ENCODE results near the gene AHNAK.

AHNAK gene

DNA sequence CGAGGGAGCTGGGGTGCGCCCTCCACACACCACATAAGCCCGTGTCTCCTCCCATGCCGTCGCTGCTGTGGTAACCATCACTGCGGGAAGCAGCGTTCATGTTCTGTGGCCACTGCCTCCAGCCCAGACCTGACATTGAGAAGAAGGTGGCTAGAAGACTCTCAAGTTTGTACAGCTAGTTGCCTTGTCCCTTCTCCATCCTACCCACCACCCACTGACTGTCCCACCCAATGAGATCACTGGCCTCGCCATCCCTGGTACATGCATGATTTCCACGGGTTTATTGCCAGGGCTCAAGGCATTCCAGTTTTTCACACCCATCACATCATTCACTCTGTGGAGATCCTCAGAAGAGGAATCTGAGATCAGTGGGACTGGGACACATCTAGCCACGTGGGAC lies 33.0 kb downstream of the AHNAK start:
- no peak overlapping the region for H3K27ac ChIP-seq
- TF ChIP-seq, protein P1, sequence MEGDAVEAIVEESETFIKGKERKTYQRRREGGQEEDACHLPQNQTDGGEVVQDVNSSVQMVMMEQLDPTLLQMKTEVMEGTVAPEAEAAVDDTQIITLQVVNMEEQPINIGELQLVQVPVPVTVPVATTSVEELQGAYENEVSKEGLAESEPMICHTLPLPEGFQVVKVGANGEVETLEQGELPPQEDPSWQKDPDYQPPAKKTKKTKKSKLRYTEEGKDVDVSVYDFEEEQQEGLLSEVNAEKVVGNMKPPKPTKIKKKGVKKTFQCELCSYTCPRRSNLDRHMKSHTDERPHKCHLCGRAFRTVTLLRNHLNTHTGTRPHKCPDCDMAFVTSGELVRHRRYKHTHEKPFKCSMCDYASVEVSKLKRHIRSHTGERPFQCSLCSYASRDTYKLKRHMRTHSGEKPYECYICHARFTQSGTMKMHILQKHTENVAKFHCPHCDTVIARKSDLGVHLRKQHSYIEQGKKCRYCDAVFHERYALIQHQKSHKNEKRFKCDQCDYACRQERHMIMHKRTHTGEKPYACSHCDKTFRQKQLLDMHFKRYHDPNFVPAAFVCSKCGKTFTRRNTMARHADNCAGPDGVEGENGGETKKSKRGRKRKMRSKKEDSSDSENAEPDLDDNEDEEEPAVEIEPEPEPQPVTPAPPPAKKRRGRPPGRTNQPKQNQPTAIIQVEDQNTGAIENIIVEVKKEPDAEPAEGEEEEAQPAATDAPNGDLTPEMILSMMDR (conservative IDR thresholded peaks at IDR 0.05), result no peak

DNA sequence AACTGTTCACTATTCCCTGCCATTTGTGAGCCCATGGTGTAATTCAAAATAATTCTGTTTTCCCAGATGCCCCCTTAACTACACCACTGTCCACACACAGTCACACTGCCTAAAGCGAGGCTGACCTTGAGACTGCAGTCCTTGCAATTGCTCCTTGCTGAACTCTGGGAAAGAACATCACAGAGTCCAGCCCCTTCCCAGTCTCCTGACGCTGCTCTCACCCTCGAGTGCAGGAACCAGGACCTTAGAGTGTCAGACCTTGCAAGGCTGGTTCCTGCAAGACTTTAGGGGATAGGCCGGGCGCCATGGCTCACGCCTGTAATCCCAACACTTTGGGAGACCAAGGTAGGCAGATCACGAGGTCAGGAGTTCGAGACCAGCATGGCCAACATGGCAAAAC lies 33.6 kb downstream of the AHNAK start:
- TF ChIP-seq, protein P1 (conservative IDR thresholded peaks at IDR 0.05), result no peak
- H3K27ac ChIP-seq, result no peak overlapping the region

DNA sequence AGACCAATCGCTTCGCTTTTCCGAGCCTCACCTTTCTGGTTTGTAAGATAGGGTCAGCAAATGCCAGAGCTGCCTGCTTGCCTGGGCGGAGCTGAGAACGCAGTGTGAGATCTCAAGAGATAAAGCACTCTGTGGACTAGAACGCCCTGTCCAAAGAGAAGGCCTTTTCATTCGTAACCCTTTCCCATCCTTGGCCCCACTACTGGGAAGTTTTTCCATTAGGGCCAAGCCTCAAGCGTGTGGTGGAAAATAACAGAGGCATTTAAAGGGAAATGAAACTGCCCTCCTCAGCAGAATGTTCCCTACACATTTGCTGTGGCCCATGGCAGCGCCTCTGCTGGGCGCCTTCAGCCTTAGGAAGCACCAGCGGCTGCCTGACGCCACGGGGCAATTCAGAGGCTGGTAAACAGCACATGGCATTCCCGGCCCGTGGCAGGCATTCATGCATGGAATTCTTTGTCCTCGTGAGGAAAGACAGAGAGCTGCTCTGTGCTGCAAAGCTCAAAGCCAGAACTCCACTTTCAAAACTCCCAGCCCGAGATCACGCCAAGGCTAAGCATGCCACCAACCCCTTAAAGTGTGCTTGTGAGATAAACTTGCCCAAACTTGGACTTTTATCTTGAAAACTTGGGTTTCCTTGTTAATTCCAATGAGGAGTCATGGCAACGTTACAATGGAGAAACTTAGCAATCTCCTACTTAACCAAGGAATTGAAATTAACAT lies 38.1 kb downstream of the AHNAK start:
- TF ChIP-seq, protein P1 (conservative IDR thresholded peaks at IDR 0.05), result peak; percentile 70
- H3K27ac ChIP-seq, result peak overlapping the region; percentile 94

DNA sequence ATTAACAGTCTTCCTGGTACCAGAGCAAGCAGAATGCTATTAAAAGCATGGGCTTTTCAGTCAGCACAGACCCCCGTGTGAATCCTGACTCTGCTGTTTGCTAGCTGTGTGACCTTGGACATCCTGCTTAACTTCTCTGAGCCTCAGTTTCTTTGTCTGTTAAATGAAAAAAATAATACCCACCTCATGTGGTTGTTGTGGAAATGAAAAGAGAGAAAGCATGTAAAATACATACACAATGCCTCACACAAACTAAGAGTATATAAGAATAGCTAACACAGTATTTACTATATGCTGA lies 39.5 kb downstream of the AHNAK start:
- peak overlapping the region; percentile 94 for H3K27ac ChIP-seq
- TF ChIP-seq, protein P1 (conservative IDR thresholded peaks at IDR 0.05), result no peak

DNA sequence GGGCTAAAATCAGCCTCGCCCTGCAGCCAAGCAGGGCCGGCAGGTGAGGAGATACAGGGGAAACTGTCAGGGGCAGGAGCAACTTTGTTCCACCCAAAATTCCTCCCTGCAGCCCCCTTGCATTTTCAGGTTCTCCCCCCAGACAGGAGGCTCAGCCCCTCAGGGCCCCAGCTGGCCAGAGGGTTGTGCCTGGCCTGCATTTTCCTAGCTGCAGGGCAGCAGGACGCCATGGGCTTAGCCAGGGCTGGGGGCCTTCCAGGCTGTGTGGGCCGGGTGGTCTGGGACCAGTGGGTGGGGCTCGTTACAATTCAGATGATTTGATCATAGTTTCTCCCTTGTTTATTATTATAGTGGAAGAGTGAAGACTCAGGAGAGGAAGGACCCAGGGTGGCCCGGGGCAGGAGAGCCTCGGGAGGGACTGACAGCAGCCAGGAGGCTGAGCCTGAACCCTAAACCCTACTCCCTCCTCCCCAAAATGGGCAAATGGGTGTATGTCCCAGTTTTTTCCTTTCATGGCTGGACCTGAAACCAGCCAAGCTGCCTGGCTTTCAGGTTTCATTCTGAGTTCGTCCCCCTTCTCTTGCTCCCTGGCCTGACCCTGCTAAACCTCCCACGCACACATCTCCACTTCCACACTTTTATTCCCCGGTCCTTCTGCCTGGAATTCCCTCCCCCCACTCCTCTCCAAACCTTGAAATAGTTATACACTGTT lies 40.0 kb downstream of the AHNAK start:
- TF ChIP-seq, protein P1 (conservative IDR thresholded peaks at IDR 0.05), result no peak
- H3K27ac ChIP-seq, result peak overlapping the region; percentile 94

DNA sequence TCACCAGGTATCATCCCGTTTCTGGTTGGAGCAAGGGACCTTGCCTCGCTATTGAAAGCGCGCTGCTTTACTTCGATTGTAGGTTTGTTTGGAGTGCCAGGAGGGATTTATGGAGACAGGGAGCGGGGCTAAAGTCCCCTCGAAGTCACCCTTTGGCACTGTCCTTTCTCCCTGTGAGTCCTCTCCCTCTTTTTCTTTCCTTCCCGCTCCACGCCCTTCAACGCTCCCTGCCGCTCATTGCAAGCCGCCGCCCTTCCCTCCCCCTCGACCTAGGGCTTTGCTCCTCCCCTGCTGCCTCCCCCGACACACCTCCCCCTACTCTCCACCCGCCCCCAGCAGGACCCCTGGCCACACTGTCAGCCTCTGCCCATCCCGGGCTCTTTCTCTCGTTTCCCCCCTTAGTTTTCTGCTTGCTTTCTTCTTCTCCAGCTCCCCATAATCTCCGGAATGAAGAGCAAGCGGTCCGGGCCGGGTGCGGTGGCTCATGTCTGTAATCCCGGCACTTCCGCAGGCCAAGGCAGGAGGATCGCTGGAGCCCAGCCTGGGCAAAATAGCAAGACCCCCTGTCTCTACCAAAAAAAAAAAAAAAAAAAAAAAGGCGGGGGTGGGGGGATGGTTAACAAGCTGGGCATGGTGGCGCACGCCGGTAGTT lies 41.0 kb downstream of the AHNAK start:
- no peak overlapping the region for H3K27ac ChIP-seq
- TF ChIP-seq, protein P1 (conservative IDR thresholded peaks at IDR 0.05), result no peak

DNA sequence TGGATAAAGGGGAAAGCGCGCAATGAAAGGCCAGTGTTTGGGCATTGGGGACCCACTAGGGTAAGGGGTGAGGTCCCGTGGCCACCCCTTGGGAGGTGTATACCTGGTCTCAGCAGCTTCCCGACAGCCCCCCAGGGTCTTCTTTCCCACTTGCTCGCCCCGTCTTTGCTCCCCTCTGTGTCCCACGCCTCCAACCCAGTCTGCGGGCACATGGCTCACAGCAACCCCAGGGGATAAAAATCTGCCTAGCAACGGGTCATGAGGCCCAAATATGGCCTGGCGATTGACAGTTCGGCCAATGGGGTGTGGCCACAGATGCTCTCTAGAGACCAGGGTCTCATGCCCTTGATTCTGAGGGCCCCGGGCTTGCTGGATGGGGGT lies 41.6 kb downstream of the AHNAK start:
- TF ChIP-seq, protein P1 (conservative IDR thresholded peaks at IDR 0.05), result no peak
- no peak overlapping the region for H3K27ac ChIP-seq
